Neuronal stem cell (in vitro differentiated cells): ENCODE results near the gene ABHD3.
"Not testable (repeated sequence)": the region's sequence is repeated elsewhere in the genome, so short reads cannot be mapped to it uniquely, and the experiment has no call there.

ENCODE experiments used
- DNase-seq: peaks from one replicate; pipeline ENCODE4 v3.0.0-alpha.2; 2013; ENCODE audit warnings: low spot score
- H2AFZ ChIP-seq: one replicate; pipeline ENCODE4 v1.6.1; 2013; ENCODE audit warnings: mild to moderate bottlenecking, low read length, inconsistent platforms
- H2AK5ac ChIP-seq: 2 replicates; pipeline ENCODE4 v1.6.1; 2013; ENCODE audit warnings: low read depth, mild to moderate bottlenecking, inconsistent platforms, low read length, moderate library complexity, mixed read lengths
- H2BK120ac ChIP-seq: 2 replicates; pipeline ENCODE4 v1.6.1; 2013; ENCODE audit warnings: low read depth, mild to moderate bottlenecking, inconsistent platforms, low read length, moderate library complexity, mixed read lengths
- H2BK12ac ChIP-seq: one replicate; pipeline ENCODE4 v1.6.1; 2013; ENCODE audit warnings: low read length, inconsistent platforms
- H2BK15ac ChIP-seq: 2 replicates; pipeline ENCODE4 v1.6.1; 2013; ENCODE audit warnings: mild to moderate bottlenecking, low read length, inconsistent platforms, mixed read lengths
- H2BK5ac ChIP-seq: one replicate; pipeline ENCODE4 v1.6.1; 2013; ENCODE audit warnings: inconsistent platforms, mild to moderate bottlenecking, low read length, moderate library complexity
- H3K14ac ChIP-seq: one replicate; pipeline ENCODE4 v1.6.1; 2013; ENCODE audit warnings: low read length, inconsistent platforms
- H3K18ac ChIP-seq: 2 replicates; pipeline ENCODE4 v1.6.1; 2013; ENCODE audit warnings: low read length, inconsistent platforms
- H3K23ac ChIP-seq: 2 replicates; pipeline ENCODE4 v1.6.1; 2013; ENCODE audit warnings: low read depth, mild to moderate bottlenecking, mixed read lengths, low read length, inconsistent platforms; ENCODE audit not compliant: poor library complexity
- H3K27ac ChIP-seq: replicated peaks from 3 replicates; pipeline ENCODE4 v1.5.1; 2013; ENCODE audit warnings: low read length, inconsistent platforms
- H3K27me3 ChIP-seq, 3 experiments: 2 replicates each; pipeline ENCODE4 v1.6.1; 2013; ENCODE audit warnings: low read length in 3 of 3, mild to moderate bottlenecking in 2 of 3, inconsistent platforms in 1 of 3, low read depth in 1 of 3, mixed read lengths in 1 of 3, moderate library complexity in 1 of 3; ENCODE audit not compliant: control insufficient read depth in 3 of 3, insufficient read depth in 3 of 3
- H3K36me3 ChIP-seq, 2 donors: replicated peaks in 1 of 2; 2 replicates each; pipeline ENCODE4 v1.6.1; 2013; ENCODE audit warnings: low read length in 2 of 2; ENCODE audit not compliant: control insufficient read depth in 2 of 2, insufficient read depth in 2 of 2
- H3K4ac ChIP-seq: 2 replicates; pipeline ENCODE4 v1.6.1; 2013; ENCODE audit warnings: inconsistent platforms, mild to moderate bottlenecking, low read length, moderate library complexity
- H3K4me1 ChIP-seq, 2 donors: 1 replicate in 1 of 2; 2 replicates in 1 of 2; pipeline ENCODE4 v1.6.1; 2013; ENCODE audit warnings: low read length in 2 of 2, low read depth in 1 of 2; ENCODE audit not compliant: control insufficient read depth in 2 of 2, insufficient read depth in 1 of 2
- H3K4me2 ChIP-seq: one replicate; pipeline ENCODE4 v1.6.1; 2013; ENCODE audit warnings: mild to moderate bottlenecking, low read length, inconsistent platforms; ENCODE audit not compliant: insufficient read depth, poor library complexity, severe bottlenecking
- H3K4me3 ChIP-seq, 2 donors: 2 replicates each; pipeline ENCODE4 v1.5.1; 2013; ENCODE audit warnings: low read length in 2 of 2, mild to moderate bottlenecking in 2 of 2, inconsistent platforms in 1 of 2, moderate library complexity in 1 of 2
- H3K79me1 ChIP-seq: one replicate; pipeline ENCODE4 v1.6.1; 2013; ENCODE audit warnings: low read depth, mild to moderate bottlenecking, inconsistent platforms, low read length, moderate library complexity
- H3K9ac ChIP-seq: one replicate; pipeline ENCODE4 v1.6.1; 2013; ENCODE audit warnings: mild to moderate bottlenecking, low read depth, low read length, inconsistent platforms; ENCODE audit not compliant: poor library complexity
- H3K9me3 ChIP-seq, 2 donors: replicated peaks in 1 of 2; 2 replicates each; pipeline versions ENCODE3 to v1.6.1; 2013; ENCODE audit warnings: low read length in 2 of 2, mild to moderate bottlenecking in 2 of 2, inconsistent platforms in 1 of 2, low read depth in 1 of 2, mixed read lengths in 1 of 2, moderate library complexity in 1 of 2; ENCODE audit not compliant: control insufficient read depth in 2 of 2, insufficient read depth in 1 of 2
- H4K8ac ChIP-seq: one replicate; pipeline ENCODE4 v1.6.1; 2013; ENCODE audit warnings: low read depth, mild to moderate bottlenecking, inconsistent platforms, low read length, moderate library complexity
- H4K91ac ChIP-seq: one replicate; pipeline ENCODE4 v1.6.1; 2013; ENCODE audit warnings: low read length, low read depth, mild to moderate bottlenecking, inconsistent platforms; ENCODE audit not compliant: poor library complexity
- WGBS, 2 donors: extraction: QIAGEN DNeasy Blood & Tissue Kit; methylation state at CpG; one replicate each; pipeline ENCODE4 v1.1.7; 2013; ENCODE audit warnings: missing lambda C conversion rate in 2 of 2, mixed read lengths in 1 of 2; ENCODE audit not compliant: insufficient read length in 2 of 2, insufficient replicate concordance in 1 of 2; ENCODE audit errors: extremely low coverage in 2 of 2; 5-methylcytosine and 5-hydroxymethylcytosine counted together

Gene ABHD3

GRCh38 chr18:21675354-21675753, 29.2 kb downstream of the ABHD3 start:
- H3K27me3 ChIP-seq, H2AFZ ChIP-seq, H3K4ac ChIP-seq, H2BK5ac ChIP-seq, H3K4me1 ChIP-seq, H3K9ac ChIP-seq, H2BK12ac ChIP-seq, DNase-seq, H4K91ac ChIP-seq, H3K27ac ChIP-seq, H3K18ac ChIP-seq, H2AK5ac ChIP-seq, H3K4me3 ChIP-seq, H4K8ac ChIP-seq, H2BK120ac ChIP-seq, H3K9me3 ChIP-seq, H3K79me1 ChIP-seq, H3K36me3 ChIP-seq, H3K14ac ChIP-seq, H3K23ac ChIP-seq, H2BK15ac ChIP-seq, H3K4me2 ChIP-seq: not testable (repeated sequence)
- no CpG with 5 or more reads among the region's 8 CpGs for WGBS, 2 donors

- no peak overlapping the region for H3K9ac ChIP-seq
- H3K14ac ChIP-seq = no peak overlapping the region
- H2BK15ac ChIP-seq = no peak overlapping the region
- H3K36me3 ChIP-seq = no peaks in the 10 kb centered on the region
- no peak overlapping the region for H2BK5ac ChIP-seq
- no peaks in the 10 kb centered on the region for H3K27me3 ChIP-seq
- no peak overlapping the region for H3K27ac ChIP-seq
- no peak overlapping the region for H4K8ac ChIP-seq
- H3K18ac ChIP-seq = no peak overlapping the region
- no peak overlapping the region for H3K23ac ChIP-seq
- H2BK12ac ChIP-seq = no peak overlapping the region
- no peak overlapping the region for H4K91ac ChIP-seq
- no peak overlapping the region for H2AK5ac ChIP-seq
- no peak overlapping the region for H2BK120ac ChIP-seq
- DNase-seq = no peak
- no peaks in the 10 kb centered on the region for H3K79me1 ChIP-seq
- H3K4me3 ChIP-seq = no peak overlapping the region
- H3K4me1 ChIP-seq = peaks cover 0 to 2% of the 10 kb centered on the region in 2 donors
- H3K9me3 ChIP-seq = no peaks in the 10 kb centered on the region
- no peak overlapping the region for H3K4ac ChIP-seq
- no peak overlapping the region for H2AFZ ChIP-seq
- H3K4me2 ChIP-seq = no peak overlapping the region
- no CpG with 5 or more reads among the region's 3 CpGs for WGBS, 2 donors
Observed at GRCh38 chr18:21672521-21673267, 31.9 kb downstream of the ABHD3 start.

- WGBS, 2 donors = no CpG with 5 or more reads among the region's 9 CpGs
- no peak overlapping the region for H3K27ac ChIP-seq
Observed at GRCh38 chr18:21669736-21670285, 34.8 kb downstream of the ABHD3 start.

GRCh38 chr18:21664069-21664468, 40.5 kb downstream of the ABHD3 start:
- no CpG with 5 or more reads among the region's 2 CpGs for WGBS, 2 donors
- H3K14ac ChIP-seq = no peak overlapping the region
- no peaks in the 10 kb centered on the region for H3K9me3 ChIP-seq
- H3K23ac ChIP-seq = no peak overlapping the region
- no peak overlapping the region for H3K18ac ChIP-seq
- no peaks in the 10 kb centered on the region for H3K4me1 ChIP-seq
- no peaks in the 10 kb centered on the region for H3K27me3 ChIP-seq
- no peak overlapping the region for H2BK120ac ChIP-seq
- H2AFZ ChIP-seq = no peak overlapping the region
- H3K4me2 ChIP-seq = no peak overlapping the region
- no peaks in the 10 kb centered on the region for H3K79me1 ChIP-seq
- H4K8ac ChIP-seq = no peak overlapping the region
- H3K4ac ChIP-seq = no peak overlapping the region
- DNase-seq = no peak
- no peak overlapping the region for H2BK5ac ChIP-seq
- no peak overlapping the region for H2BK12ac ChIP-seq
- H3K9ac ChIP-seq = no peak overlapping the region
- H4K91ac ChIP-seq = no peak overlapping the region
- no peak overlapping the region for H3K4me3 ChIP-seq
- H3K36me3 ChIP-seq = peaks cover 0 to 24% of the 10 kb centered on the region in 2 donors
- no peak overlapping the region for H2AK5ac ChIP-seq
- no peak overlapping the region for H3K27ac ChIP-seq
- H2BK15ac ChIP-seq = no peak overlapping the region

More at GRCh38 chr18:21669736-21670285, 34.8 kb downstream of the ABHD3 start:
- H3K4me1 ChIP-seq = peaks cover 0 to under 1% of the 10 kb centered on the region in 2 donors
- no peak overlapping the region for H3K4me2 ChIP-seq
- H3K27me3 ChIP-seq = no peaks in the 10 kb centered on the region
- H3K79me1 ChIP-seq = no peaks in the 10 kb centered on the region
- no peak overlapping the region for H2BK5ac ChIP-seq
- no peak overlapping the region for H4K8ac ChIP-seq
- DNase-seq = no peak
- no peaks in the 10 kb centered on the region for H3K9me3 ChIP-seq
- no peak overlapping the region for H2AK5ac ChIP-seq
- H3K36me3 ChIP-seq = no peaks in the 10 kb centered on the region
- no peak overlapping the region for H2BK120ac ChIP-seq
- no peak overlapping the region for H2BK15ac ChIP-seq
- H4K91ac ChIP-seq = no peak overlapping the region
- H3K4me3 ChIP-seq = no peak overlapping the region
- no peak overlapping the region for H2AFZ ChIP-seq
- no peak overlapping the region for H3K14ac ChIP-seq
- H3K9ac ChIP-seq = no peak overlapping the region
- H3K23ac ChIP-seq = no peak overlapping the region
- no peak overlapping the region for H3K18ac ChIP-seq
- H2BK12ac ChIP-seq = no peak overlapping the region
- H3K4ac ChIP-seq = no peak overlapping the region
